Measurements from ENCODE around the gene PARD3. TPM values are rescaled to one million over a fixed set of nuclear protein-coding genes. Genes with fewer than 3 reads are reported as not detected.

Gene PARD3
- total RNA-seq, 4 donors from 2014 or later: 27.3 to 65.3 (median 55.6) TPM

DNA sequence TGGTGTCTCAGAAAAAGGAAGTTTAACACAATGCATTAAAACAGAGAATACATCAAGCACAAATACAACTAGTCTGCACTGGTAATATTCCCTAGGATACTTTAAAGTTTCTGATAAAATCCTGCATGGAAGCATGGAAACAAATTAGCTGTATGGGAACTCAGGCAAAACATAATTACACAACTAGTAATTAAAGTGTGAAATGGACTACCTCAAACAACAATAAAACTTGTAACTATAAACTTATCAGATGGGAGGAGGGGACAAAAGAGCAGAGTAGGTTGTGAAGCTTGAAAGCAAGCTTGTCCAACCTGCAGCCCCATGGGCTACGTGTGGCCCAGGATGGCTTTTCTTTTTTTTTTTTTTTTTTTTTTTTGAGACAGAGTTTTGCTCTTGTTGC is 98.9 kb downstream of the PARD3 start:
- no peaks in the 10 kb centered on the region for H3K9me3 ChIP-seq
- TF ChIP-seq, protein P1, sequence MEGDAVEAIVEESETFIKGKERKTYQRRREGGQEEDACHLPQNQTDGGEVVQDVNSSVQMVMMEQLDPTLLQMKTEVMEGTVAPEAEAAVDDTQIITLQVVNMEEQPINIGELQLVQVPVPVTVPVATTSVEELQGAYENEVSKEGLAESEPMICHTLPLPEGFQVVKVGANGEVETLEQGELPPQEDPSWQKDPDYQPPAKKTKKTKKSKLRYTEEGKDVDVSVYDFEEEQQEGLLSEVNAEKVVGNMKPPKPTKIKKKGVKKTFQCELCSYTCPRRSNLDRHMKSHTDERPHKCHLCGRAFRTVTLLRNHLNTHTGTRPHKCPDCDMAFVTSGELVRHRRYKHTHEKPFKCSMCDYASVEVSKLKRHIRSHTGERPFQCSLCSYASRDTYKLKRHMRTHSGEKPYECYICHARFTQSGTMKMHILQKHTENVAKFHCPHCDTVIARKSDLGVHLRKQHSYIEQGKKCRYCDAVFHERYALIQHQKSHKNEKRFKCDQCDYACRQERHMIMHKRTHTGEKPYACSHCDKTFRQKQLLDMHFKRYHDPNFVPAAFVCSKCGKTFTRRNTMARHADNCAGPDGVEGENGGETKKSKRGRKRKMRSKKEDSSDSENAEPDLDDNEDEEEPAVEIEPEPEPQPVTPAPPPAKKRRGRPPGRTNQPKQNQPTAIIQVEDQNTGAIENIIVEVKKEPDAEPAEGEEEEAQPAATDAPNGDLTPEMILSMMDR (IDR thresholded peaks at IDR 0.05): no peak
- TF ChIP-seq EP300 (IDR thresholded peaks at IDR 0.05; ENCODE audit: low read depth) (no peak), POLR2AphosphoS5 (IDR thresholded peaks at IDR 0.05) (no peak), POLR2A (IDR thresholded peaks at IDR 0.05) (no peak)
- WGBS, 2 donors (ENCODE audit: low coverage in 1 of 2): 37 to 40% methylated on average over 1 of the region's 1 CpG
- intact Hi-C loops (cut with DNase I; ENCODE audit: low total_unique reads): no loop called here
- H3K4me1 ChIP-seq: peaks cover 10 to 63% (median 36%) of the 10 kb centered on the region in 4 donors
- no peak overlapping the region for H3K27ac ChIP-seq
- DNase-seq: no peak
- no peaks in the 10 kb centered on the region for H3K27me3 ChIP-seq
- in situ Hi-C loops (cut with MboI; ENCODE audit: low pct_ligation_motif_present in 1 of 4, low pct_unique_long_range_greater_than_20kb in 1 of 4, low sequenced_read_pairs in 3 of 4): loop anchor here in 1 of 4 donors (25.0 kb wide), 1 partner anchor 246 kb away; no protein-coding TSS in a partner anchor
- no peaks in the 10 kb centered on the region for H3K36me3 ChIP-seq
- no peak overlapping the region for H3K4me3 ChIP-seq

DNA sequence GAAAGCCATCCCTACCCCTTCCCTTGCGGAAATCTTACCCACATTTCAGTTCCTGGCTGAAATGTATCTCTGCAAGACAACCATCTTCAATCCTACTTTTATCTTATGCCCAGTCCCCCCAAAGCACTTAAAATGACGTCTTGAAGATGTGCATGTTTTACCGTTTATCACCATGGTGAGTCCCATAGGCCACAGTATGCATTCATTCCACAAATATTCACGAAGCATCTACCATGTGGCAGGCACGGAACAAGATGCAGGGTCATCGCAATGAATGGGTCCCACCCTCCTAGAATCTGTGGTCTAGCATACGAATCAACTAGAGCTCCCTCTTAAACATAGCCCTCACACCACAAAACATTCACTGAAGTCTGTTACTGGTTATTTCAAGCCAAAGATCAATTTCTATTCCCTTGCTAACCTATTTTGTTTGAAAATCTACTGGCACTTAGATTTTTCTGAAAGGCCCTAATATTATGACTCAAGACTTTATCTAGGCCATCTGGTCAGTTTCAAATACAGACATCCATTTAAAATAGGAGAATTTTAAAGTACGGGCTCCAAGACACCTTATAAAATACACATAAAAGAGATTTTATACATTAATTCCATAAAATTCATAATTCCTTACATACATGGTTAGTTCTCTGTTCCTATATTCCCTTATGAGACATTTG is 99.4 kb downstream of the PARD3 start:
- Histone ChIP-seq H3K4me1 (peaks cover 15 to 63% (median 37%) of the 10 kb centered on the region in 4 donors), H3K36me3 (no peaks in the 10 kb centered on the region), H3K27me3 (no peaks in the 10 kb centered on the region), H3K9me3 (no peaks in the 10 kb centered on the region), H3K27ac (no peak overlapping the region), H3K4me3 (no peak overlapping the region)
- in situ Hi-C loops (cut with MboI; ENCODE audit: low pct_ligation_motif_present in 1 of 4, low pct_unique_long_range_greater_than_20kb in 1 of 4, low sequenced_read_pairs in 3 of 4): loop anchor here in 1 of 4 donors (25.0 kb wide), 1 partner anchor 247 kb away; no protein-coding TSS in a partner anchor
- 86 to 87% methylated on average over 8 of the region's 8 CpGs for WGBS, 2 donors (ENCODE audit: low coverage in 1 of 2)
- no peak for TF ChIP-seq EP300 (IDR thresholded peaks at IDR 0.05; ENCODE audit: low read depth)
- no peak for TF ChIP-seq POLR2A (IDR thresholded peaks at IDR 0.05)
- TF ChIP-seq, protein P1 (IDR thresholded peaks at IDR 0.05): no peak
- TF ChIP-seq POLR2AphosphoS5 (IDR thresholded peaks at IDR 0.05): no peak
- intact Hi-C loops (cut with DNase I; ENCODE audit: low total_unique reads): no loop called here
- no peak for DNase-seq

DNA sequence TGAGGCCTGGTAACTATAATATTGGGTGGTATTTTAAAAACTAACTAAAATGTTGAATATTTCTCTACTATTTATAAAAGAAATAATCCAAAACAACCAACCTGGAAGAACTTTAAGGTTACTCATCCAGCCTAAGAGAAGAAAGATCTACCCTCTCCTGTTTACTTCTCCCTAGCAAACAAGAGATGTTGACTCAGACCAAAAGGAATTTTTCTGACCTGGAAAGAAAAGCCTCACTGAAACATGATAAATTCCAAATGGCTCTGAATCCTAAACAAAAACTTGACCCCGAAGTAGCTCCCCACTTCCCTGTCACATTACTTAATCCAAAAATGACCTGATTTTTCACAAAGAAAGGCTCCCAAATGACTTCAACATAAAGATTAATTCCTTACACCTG is 101.2 kb downstream of the PARD3 start:
- no peaks in the 10 kb centered on the region for H3K36me3 ChIP-seq
- intact Hi-C loops (cut with DNase I; ENCODE audit: low total_unique reads) (no loop called here), in situ Hi-C loops (cut with MboI; ENCODE audit: low pct_ligation_motif_present in 1 of 4, low pct_unique_long_range_greater_than_20kb in 1 of 4, low sequenced_read_pairs in 3 of 4) (loop anchor here in 1 of 4 donors (25.0 kb wide), 1 partner anchor 248 kb away; no protein-coding TSS in a partner anchor)
- WGBS, 2 donors (ENCODE audit: low coverage in 1 of 2): 59 to 75% methylated on average over 1 of the region's 1 CpG
- H3K4me1 ChIP-seq: peaks cover 15 to 61% (median 37%) of the 10 kb centered on the region in 4 donors
- TF ChIP-seq EP300 (IDR thresholded peaks at IDR 0.05; ENCODE audit: low read depth): no peak
- TF ChIP-seq, protein P1 (IDR thresholded peaks at IDR 0.05): no peak
- TF ChIP-seq POLR2AphosphoS5 (IDR thresholded peaks at IDR 0.05): no peak
- TF ChIP-seq POLR2A (IDR thresholded peaks at IDR 0.05): no peak
- DNase-seq: no peak
- H3K27ac ChIP-seq: peak overlapping the region in 1 of 4 donors; percentile 20
- H3K4me3 ChIP-seq: no peak overlapping the region
- H3K9me3 ChIP-seq: no peaks in the 10 kb centered on the region
- H3K27me3 ChIP-seq: no peaks in the 10 kb centered on the region

DNA sequence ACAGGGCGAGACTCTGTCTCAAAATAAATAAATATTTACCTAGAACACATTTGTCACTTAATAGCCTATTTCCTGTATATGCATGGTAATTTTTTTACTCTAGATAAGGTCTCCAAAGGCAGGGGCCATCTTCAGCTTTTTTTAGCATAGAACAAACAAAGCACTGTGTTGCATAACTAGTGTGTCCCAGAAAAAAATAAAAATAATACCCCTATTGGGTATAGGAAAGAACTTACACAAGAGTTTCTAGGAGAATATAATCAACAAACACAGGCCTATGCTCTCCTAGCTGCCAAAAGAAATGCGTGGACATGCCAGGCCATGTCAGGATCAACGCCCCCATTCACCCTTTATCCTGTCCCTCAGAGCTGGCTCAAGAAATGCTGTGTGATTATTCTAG is 103.6 kb downstream of the PARD3 start:
- Histone ChIP-seq H3K9me3 (no peaks in the 10 kb centered on the region), H3K4me1 (peaks cover 15 to 57% (median 36%) of the 10 kb centered on the region in 4 donors), H3K36me3 (no peaks in the 10 kb centered on the region), H3K27me3 (no peaks in the 10 kb centered on the region), H3K27ac (peak overlapping the region; percentile 3 to 67 (median 49)), H3K4me3 (no peak overlapping the region)
- DNase-seq: no peak
- TF ChIP-seq EP300 (IDR thresholded peaks at IDR 0.05; ENCODE audit: low read depth) (no peak), POLR2AphosphoS5 (IDR thresholded peaks at IDR 0.05) (peak in 1 of 3 donors; percentile 31), POLR2A (IDR thresholded peaks at IDR 0.05) (no peak)
- TF ChIP-seq, protein P1 (IDR thresholded peaks at IDR 0.05): no peak
- WGBS, 2 donors (ENCODE audit: low coverage in 1 of 2): 61 to 83% methylated on average over 1 to 3 of the region's 3 CpGs
- intact Hi-C loops (cut with DNase I; ENCODE audit: low total_unique reads) (no loop called here), in situ Hi-C loops (cut with MboI; ENCODE audit: low pct_ligation_motif_present in 1 of 4, low pct_unique_long_range_greater_than_20kb in 1 of 4, low sequenced_read_pairs in 3 of 4) (loop anchor here in 1 of 4 donors (25.0 kb wide), 1 partner anchor 251 kb away; no protein-coding TSS in a partner anchor)
